Large intestine (tissue), 3 donors: Measurements from ENCODE around the gene PSD2. TPM values are rescaled to one million over a fixed set of nuclear protein-coding genes. Genes with fewer than 3 reads are reported as not detected.
A peak's percentile ranks its signal among the peaks of the same experiment; 100 is the strongest.

ENCODE experiments used
- DNase-seq, 2 donors: peaks; one replicate each; pipeline versions ENCODE4 v3.0.0 to v3.0.0-alpha.2; 2013
- H3K27ac ChIP-seq: one replicate; pipeline ENCODE4 v1.5.1; 2013; ENCODE audit warnings: low read length
- H3K27me3 ChIP-seq: 2 replicates; pipeline ENCODE4 v1.6.1; 2013; ENCODE audit warnings: low read length; ENCODE audit not compliant: control insufficient read depth, insufficient read depth
- H3K36me3 ChIP-seq: 2 replicates; pipeline ENCODE4 v1.6.1; 2013; ENCODE audit warnings: low read length; ENCODE audit not compliant: control insufficient read depth, insufficient read depth
- H3K4me1 ChIP-seq: one replicate; pipeline ENCODE4 v1.6.1; 2013; ENCODE audit warnings: low read length; ENCODE audit not compliant: control insufficient read depth, insufficient read depth
- H3K4me3 ChIP-seq: one replicate; pipeline ENCODE4 v1.5.1; 2013; ENCODE audit warnings: low read length
- H3K9me3 ChIP-seq: one replicate; pipeline ENCODE4 v1.6.1; 2013; ENCODE audit warnings: mild to moderate bottlenecking, low read depth, low read length, moderate library complexity; ENCODE audit not compliant: control insufficient read depth
- WGBS: methylation state at CpG from one replicate; pipeline ENCODE4 v1.1.5; 2013; ENCODE audit warnings: low lambda C conversion rate; ENCODE audit not compliant: insufficient coverage; 5-methylcytosine and 5-hydroxymethylcytosine counted together
- polyA plus RNA-seq: library from polyadenylated mRNA; unstranded; fragments of 120-200 nt; gene quantifications from one replicate; pipeline ENCODE4 v1.2.1, GENCODE V29; 2013

PSD2 gene
- polyA plus RNA-seq, 1 donor, result 0.99 TPM

- peaks cover 24% of the 10 kb centered on the region for H3K27me3 ChIP-seq
- DNase-seq, result no peak
- no peak overlapping the region for H3K4me3 ChIP-seq
- no peaks in the 10 kb centered on the region for H3K9me3 ChIP-seq
- no peaks in the 10 kb centered on the region for H3K4me1 ChIP-seq
- H3K27ac ChIP-seq, result no peak overlapping the region
- WGBS, result 90% methylated on average over 4 of the region's 8 CpGs
- no peaks in the 10 kb centered on the region for H3K36me3 ChIP-seq
These were observed 59.8 kb downstream of the PSD2 start for GRCh38 chr5:139855451-139855850.

- Histone ChIP-seq H3K4me1 (no peaks in the 10 kb centered on the region), H3K27ac (no peak overlapping the region), H3K27me3 (peaks cover 30% of the 10 kb centered on the region), H3K9me3 (no peaks in the 10 kb centered on the region), H3K36me3 (no peaks in the 10 kb centered on the region), H3K4me3 (no peak overlapping the region)
- no peak for DNase-seq
- no CpG with 5 or more reads among the region's 6 CpGs for WGBS
These were observed 60.4 kb downstream of the PSD2 start for GRCh38 chr5:139855946-139856540.

GRCh38 chr5:139856714-139857113 lies 61.1 kb downstream of the PSD2 start:
- Histone ChIP-seq H3K27ac (no peak overlapping the region), H3K27me3 (peaks cover 34% of the 10 kb centered on the region), H3K9me3 (no peaks in the 10 kb centered on the region), H3K4me1 (no peaks in the 10 kb centered on the region), H3K4me3 (no peak overlapping the region), H3K36me3 (no peaks in the 10 kb centered on the region)
- DNase-seq, result no peak
- WGBS, result no CpG with 5 or more reads among the region's 4 CpGs

GRCh38 chr5:139859013-139859412 lies 63.4 kb downstream of the PSD2 start:
- Histone ChIP-seq H3K27me3 (peaks cover 34% of the 10 kb centered on the region), H3K36me3 (no peaks in the 10 kb centered on the region), H3K9me3 (no peaks in the 10 kb centered on the region), H3K27ac (no peak overlapping the region), H3K4me3 (no peak overlapping the region), H3K4me1 (no peaks in the 10 kb centered on the region)
- WGBS, result no CpG with 5 or more reads among the region's 2 CpGs
- DNase-seq, result no peak

- H3K27ac ChIP-seq, result no peak overlapping the region
- no CpG with 5 or more reads among the region's 15 CpGs for WGBS
- no peaks in the 10 kb centered on the region for H3K36me3 ChIP-seq
- H3K4me3 ChIP-seq, result no peak overlapping the region
- peaks cover 43% of the 10 kb centered on the region for H3K27me3 ChIP-seq
- no peaks in the 10 kb centered on the region for H3K4me1 ChIP-seq
- H3K9me3 ChIP-seq, result no peaks in the 10 kb centered on the region
- no peak for DNase-seq
These were observed 65.6 kb downstream of the PSD2 start for GRCh38 chr5:139861021-139861888.

GRCh38 chr5:139861889-139862207 lies 66.2 kb downstream of the PSD2 start:
- peaks cover 43% of the 10 kb centered on the region for H3K27me3 ChIP-seq
- WGBS, result no CpG with 5 or more reads among the region's 4 CpGs
- H3K36me3 ChIP-seq, result no peaks in the 10 kb centered on the region
- H3K4me1 ChIP-seq, result no peaks in the 10 kb centered on the region
- H3K27ac ChIP-seq, result no peak overlapping the region
- no peak for DNase-seq
- H3K4me3 ChIP-seq, result no peak overlapping the region
- H3K9me3 ChIP-seq, result no peaks in the 10 kb centered on the region

GRCh38 chr5:139862313-139862712 lies 66.7 kb downstream of the PSD2 start:
- peaks cover 46% of the 10 kb centered on the region for H3K27me3 ChIP-seq
- no peak for DNase-seq
- H3K9me3 ChIP-seq, result no peaks in the 10 kb centered on the region
- H3K36me3 ChIP-seq, result no peaks in the 10 kb centered on the region
- WGBS, result no CpG with 5 or more reads among the region's 2 CpGs
- no peak overlapping the region for H3K4me3 ChIP-seq
- H3K27ac ChIP-seq, result no peak overlapping the region
- no peaks in the 10 kb centered on the region for H3K4me1 ChIP-seq

- Histone ChIP-seq H3K27me3 (peaks cover 43% of the 10 kb centered on the region), H3K4me3 (no peak overlapping the region), H3K36me3 (no peaks in the 10 kb centered on the region), H3K4me1 (no peaks in the 10 kb centered on the region), H3K27ac (no peak overlapping the region), H3K9me3 (no peaks in the 10 kb centered on the region)
- no peak for DNase-seq
- WGBS, result no CpG with 5 or more reads among the region's 2 CpGs
These were observed 67.2 kb downstream of the PSD2 start for GRCh38 chr5:139862803-139863202.

- DNase-seq, result no peak
- Histone ChIP-seq H3K4me3 (no peak overlapping the region), H3K36me3 (no peaks in the 10 kb centered on the region), H3K27me3 (peaks cover 38% of the 10 kb centered on the region), H3K27ac (no peak overlapping the region), H3K9me3 (no peaks in the 10 kb centered on the region), H3K4me1 (no peaks in the 10 kb centered on the region)
- WGBS, result no CpG with 5 or more reads among the region's 9 CpGs
These were observed 67.8 kb downstream of the PSD2 start for GRCh38 chr5:139863361-139863760.

GRCh38 chr5:139863855-139864558 lies 68.4 kb downstream of the PSD2 start:
- no peak overlapping the region for H3K27ac ChIP-seq

More at GRCh38 chr5:139863855-139864558, 68.4 kb downstream of the PSD2 start:
- H3K4me3 ChIP-seq, result no peak overlapping the region
- H3K4me1 ChIP-seq, result no peaks in the 10 kb centered on the region
- no peaks in the 10 kb centered on the region for H3K9me3 ChIP-seq
- peaks cover 37% of the 10 kb centered on the region for H3K27me3 ChIP-seq
- H3K36me3 ChIP-seq, result no peaks in the 10 kb centered on the region
- no CpG with 5 or more reads among the region's 5 CpGs for whole genome bisulfite sequencing
- DNase-seq, result peak; percentile 31 to 45
